ENCODE data around the gene MTFR1L.

MTFR1L gene

GRCh38 chr1:25808481-25809244, 11.1 kb upstream of the MTFR1L start:
- DNase-seq (ENCODE audit: low spot score) = no peak
- peaks cover 4% of the 10 kb centered on the region for H3K4me1 Mint-ChIP-seq (ENCODE audit: low read depth)
- H3K27me3 Mint-ChIP-seq (ENCODE audit: low read depth) = peaks cover 9% of the 10 kb centered on the region
- no peak overlapping the region for H3K27ac Mint-ChIP-seq
- no peaks in the 10 kb centered on the region for H3K36me3 Mint-ChIP-seq (ENCODE audit: low read depth)
- H3K4me3 Mint-ChIP-seq = no peak overlapping the region
- no peaks in the 10 kb centered on the region for H3K9me3 Mint-ChIP-seq

- no peaks in the 10 kb centered on the region for H3K4me1 Mint-ChIP-seq (ENCODE audit: low read depth)
- no peak overlapping the region for H3K27ac Mint-ChIP-seq
- H3K27me3 Mint-ChIP-seq (ENCODE audit: low read depth) = peaks cover 9% of the 10 kb centered on the region
- no peaks in the 10 kb centered on the region for H3K9me3 Mint-ChIP-seq
- H3K4me3 Mint-ChIP-seq = no peak overlapping the region
- no peaks in the 10 kb centered on the region for H3K36me3 Mint-ChIP-seq (ENCODE audit: low read depth)
- DNase-seq (ENCODE audit: low spot score) = no peak
Observed at GRCh38 chr1:25809283-25809926, 10.3 kb upstream of the MTFR1L start.

GRCh38 chr1:25809929-25810328, 9.8 kb upstream of the MTFR1L start:
- H3K4me1 Mint-ChIP-seq (ENCODE audit: low read depth) = no peaks in the 10 kb centered on the region
- no peak overlapping the region for H3K27ac Mint-ChIP-seq
- no peak overlapping the region for H3K4me3 Mint-ChIP-seq
- no peaks in the 10 kb centered on the region for H3K36me3 Mint-ChIP-seq (ENCODE audit: low read depth)
- H3K9me3 Mint-ChIP-seq = no peaks in the 10 kb centered on the region
- peaks cover 5% of the 10 kb centered on the region for H3K27me3 Mint-ChIP-seq (ENCODE audit: low read depth)
- no peak for DNase-seq (ENCODE audit: low spot score)

GRCh38 chr1:25810341-25811299, 9.1 kb upstream of the MTFR1L start:
- Mint-ChIP-seq H3K4me3 (no peak overlapping the region), H3K4me1 (ENCODE audit: low read depth) (no peaks in the 10 kb centered on the region), H3K27ac (no peak overlapping the region)

GRCh38 chr1:25811384-25812082, 8.2 kb upstream of the MTFR1L start:
- no peak for DNase-seq (ENCODE audit: low spot score)
- Mint-ChIP-seq H3K27ac (no peak overlapping the region), H3K36me3 (ENCODE audit: low read depth) (no peaks in the 10 kb centered on the region), H3K4me3 (no peak overlapping the region), H3K27me3 (ENCODE audit: low read depth) (no peaks in the 10 kb centered on the region), H3K9me3 (no peaks in the 10 kb centered on the region), H3K4me1 (ENCODE audit: low read depth) (no peaks in the 10 kb centered on the region)

More at GRCh38 chr1:25810341-25811299, 9.1 kb upstream of the MTFR1L start:
- peak; percentile 65 for DNase-seq (ENCODE audit: low spot score)
- Mint-ChIP-seq H3K36me3 (ENCODE audit: low read depth) (no peaks in the 10 kb centered on the region), H3K27me3 (ENCODE audit: low read depth) (peaks cover 3% of the 10 kb centered on the region), H3K9me3 (no peaks in the 10 kb centered on the region)

GRCh38 chr1:25813071-25813733, 6.6 kb upstream of the MTFR1L start:
- H3K4me3 Mint-ChIP-seq = no peak overlapping the region
- no peaks in the 10 kb centered on the region for H3K27me3 Mint-ChIP-seq (ENCODE audit: low read depth)
- no peaks in the 10 kb centered on the region for H3K36me3 Mint-ChIP-seq (ENCODE audit: low read depth)
- no peak for DNase-seq (ENCODE audit: low spot score)
- H3K9me3 Mint-ChIP-seq = no peaks in the 10 kb centered on the region
- H3K27ac Mint-ChIP-seq = no peak overlapping the region
- peaks cover 2% of the 10 kb centered on the region for H3K4me1 Mint-ChIP-seq (ENCODE audit: low read depth)

GRCh38 chr1:25813734-25814471, 5.9 kb upstream of the MTFR1L start:
- Mint-ChIP-seq H3K4me3 (no peak overlapping the region), H3K9me3 (no peaks in the 10 kb centered on the region), H3K27me3 (ENCODE audit: low read depth) (no peaks in the 10 kb centered on the region), H3K36me3 (ENCODE audit: low read depth) (no peaks in the 10 kb centered on the region), H3K27ac (no peak overlapping the region), H3K4me1 (ENCODE audit: low read depth) (peaks cover 7% of the 10 kb centered on the region)
- DNase-seq (ENCODE audit: low spot score) = no peak

- H3K9me3 Mint-ChIP-seq = no peaks in the 10 kb centered on the region
- no peak overlapping the region for H3K4me3 Mint-ChIP-seq
- H3K4me1 Mint-ChIP-seq (ENCODE audit: low read depth) = peaks cover 10% of the 10 kb centered on the region
- no peak overlapping the region for H3K27ac Mint-ChIP-seq
- no peaks in the 10 kb centered on the region for H3K36me3 Mint-ChIP-seq (ENCODE audit: low read depth)
- H3K27me3 Mint-ChIP-seq (ENCODE audit: low read depth) = no peaks in the 10 kb centered on the region
- DNase-seq (ENCODE audit: low spot score) = no peak
Observed at GRCh38 chr1:25814549-25815087, 5.1 kb upstream of the MTFR1L start.

GRCh38 chr1:25815208-25816111, 4.3 kb upstream of the MTFR1L start:
- Mint-ChIP-seq H3K4me1 (ENCODE audit: low read depth) (peaks cover 10% of the 10 kb centered on the region), H3K36me3 (ENCODE audit: low read depth) (no peaks in the 10 kb centered on the region), H3K27ac (no peak overlapping the region), H3K9me3 (no peaks in the 10 kb centered on the region), H3K4me3 (no peak overlapping the region), H3K27me3 (ENCODE audit: low read depth) (no peaks in the 10 kb centered on the region)
- DNase-seq (ENCODE audit: low spot score) = no peak

- Mint-ChIP-seq H3K4me3 (no peak overlapping the region), H3K36me3 (ENCODE audit: low read depth) (peaks cover 3% of the 10 kb centered on the region), H3K27ac (no peak overlapping the region), H3K27me3 (ENCODE audit: low read depth) (no peaks in the 10 kb centered on the region), H3K9me3 (no peaks in the 10 kb centered on the region), H3K4me1 (ENCODE audit: low read depth) (peaks cover 17% of the 10 kb centered on the region)
- no peak for DNase-seq (ENCODE audit: low spot score)
Observed at GRCh38 chr1:25816112-25816718, 3.5 kb upstream of the MTFR1L start.

GRCh38 chr1:25817840-25818501, 1.8 kb upstream of the MTFR1L start:
- H3K9me3 Mint-ChIP-seq = no peaks in the 10 kb centered on the region
- DNase-seq (ENCODE audit: low spot score) = no peak
- H3K4me1 Mint-ChIP-seq (ENCODE audit: low read depth) = peaks cover 28% of the 10 kb centered on the region
- H3K4me3 Mint-ChIP-seq = peak overlapping the region; percentile 96
- H3K27me3 Mint-ChIP-seq (ENCODE audit: low read depth) = no peaks in the 10 kb centered on the region
- H3K36me3 Mint-ChIP-seq (ENCODE audit: low read depth) = peaks cover 7% of the 10 kb centered on the region
- H3K27ac Mint-ChIP-seq = peak overlapping the region; percentile 14
